ENCODE measurements around the gene PTPRF. TPM values are rescaled to one million over a fixed set of nuclear protein-coding genes. Genes with fewer than 3 reads are reported as not detected.

Gene PTPRF
- total and polyA plus RNA-seq, 8 donors, result 123 to 279 (median 195) TPM

DNA sequence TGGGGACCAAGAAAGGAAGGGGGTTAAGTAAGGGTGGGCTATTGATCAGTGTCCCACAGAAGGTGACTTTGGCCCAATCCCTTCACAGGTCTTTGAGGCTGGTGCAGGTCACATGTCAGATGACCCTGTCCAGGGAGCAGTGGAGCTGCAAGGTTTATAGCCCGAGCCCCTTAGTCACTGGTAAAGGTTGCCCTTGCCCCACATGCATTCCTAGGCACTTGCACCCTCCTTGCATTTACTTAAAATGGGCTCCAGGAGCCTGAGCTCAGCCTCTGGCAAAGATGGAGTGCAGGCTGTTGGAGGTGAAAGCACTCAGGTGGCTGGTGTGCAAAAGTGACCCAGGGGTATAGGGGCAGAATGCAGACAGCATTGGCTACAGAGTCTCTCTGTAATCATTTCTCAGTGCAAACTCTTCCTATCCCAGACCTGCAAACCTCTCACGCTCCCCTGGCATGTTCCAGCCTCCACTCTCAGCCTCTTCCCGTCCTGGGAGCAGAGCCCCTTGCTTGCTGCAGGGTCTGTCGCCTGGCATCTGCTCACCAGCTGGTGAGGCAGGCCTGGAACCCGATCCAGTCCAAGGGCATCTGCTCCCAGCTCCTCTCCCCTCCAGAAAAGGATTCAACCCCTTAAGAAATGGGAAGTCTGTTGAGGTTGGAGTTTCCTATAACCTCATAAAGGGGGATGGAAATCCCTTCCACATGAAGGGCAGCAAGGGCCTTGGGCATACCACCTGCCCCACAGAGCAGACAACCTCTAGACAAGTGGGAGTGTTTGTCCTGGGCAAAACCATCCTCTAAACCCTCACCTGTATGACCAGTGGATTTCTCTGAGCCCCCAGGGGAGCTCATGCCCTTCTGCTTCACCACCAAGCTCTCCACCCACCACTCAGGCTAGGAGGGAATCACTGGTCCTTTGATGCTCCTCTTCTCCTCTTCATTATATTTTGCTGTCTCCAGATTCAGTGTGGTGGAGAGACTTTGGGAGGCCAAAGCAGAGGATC lies 23.1 kb upstream of the PTPRF start:
- Histone ChIP-seq H3K4me1 (no peaks in the 10 kb centered on the region), H3K27ac (no peak overlapping the region), H3K27me3 (no peaks in the 10 kb centered on the region), H3K9me3 (no peaks in the 10 kb centered on the region), H3K36me3 (no peaks in the 10 kb centered on the region), H3K4me3 (no peak overlapping the region)
- DNase-seq (no peak), ATAC-seq (no peak)
- TF ChIP-seq, protein P1, sequence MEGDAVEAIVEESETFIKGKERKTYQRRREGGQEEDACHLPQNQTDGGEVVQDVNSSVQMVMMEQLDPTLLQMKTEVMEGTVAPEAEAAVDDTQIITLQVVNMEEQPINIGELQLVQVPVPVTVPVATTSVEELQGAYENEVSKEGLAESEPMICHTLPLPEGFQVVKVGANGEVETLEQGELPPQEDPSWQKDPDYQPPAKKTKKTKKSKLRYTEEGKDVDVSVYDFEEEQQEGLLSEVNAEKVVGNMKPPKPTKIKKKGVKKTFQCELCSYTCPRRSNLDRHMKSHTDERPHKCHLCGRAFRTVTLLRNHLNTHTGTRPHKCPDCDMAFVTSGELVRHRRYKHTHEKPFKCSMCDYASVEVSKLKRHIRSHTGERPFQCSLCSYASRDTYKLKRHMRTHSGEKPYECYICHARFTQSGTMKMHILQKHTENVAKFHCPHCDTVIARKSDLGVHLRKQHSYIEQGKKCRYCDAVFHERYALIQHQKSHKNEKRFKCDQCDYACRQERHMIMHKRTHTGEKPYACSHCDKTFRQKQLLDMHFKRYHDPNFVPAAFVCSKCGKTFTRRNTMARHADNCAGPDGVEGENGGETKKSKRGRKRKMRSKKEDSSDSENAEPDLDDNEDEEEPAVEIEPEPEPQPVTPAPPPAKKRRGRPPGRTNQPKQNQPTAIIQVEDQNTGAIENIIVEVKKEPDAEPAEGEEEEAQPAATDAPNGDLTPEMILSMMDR (IDR thresholded peaks at IDR 0.05), result no peak
- intact Hi-C loops (cut with DNase I), result no loop called here

DNA sequence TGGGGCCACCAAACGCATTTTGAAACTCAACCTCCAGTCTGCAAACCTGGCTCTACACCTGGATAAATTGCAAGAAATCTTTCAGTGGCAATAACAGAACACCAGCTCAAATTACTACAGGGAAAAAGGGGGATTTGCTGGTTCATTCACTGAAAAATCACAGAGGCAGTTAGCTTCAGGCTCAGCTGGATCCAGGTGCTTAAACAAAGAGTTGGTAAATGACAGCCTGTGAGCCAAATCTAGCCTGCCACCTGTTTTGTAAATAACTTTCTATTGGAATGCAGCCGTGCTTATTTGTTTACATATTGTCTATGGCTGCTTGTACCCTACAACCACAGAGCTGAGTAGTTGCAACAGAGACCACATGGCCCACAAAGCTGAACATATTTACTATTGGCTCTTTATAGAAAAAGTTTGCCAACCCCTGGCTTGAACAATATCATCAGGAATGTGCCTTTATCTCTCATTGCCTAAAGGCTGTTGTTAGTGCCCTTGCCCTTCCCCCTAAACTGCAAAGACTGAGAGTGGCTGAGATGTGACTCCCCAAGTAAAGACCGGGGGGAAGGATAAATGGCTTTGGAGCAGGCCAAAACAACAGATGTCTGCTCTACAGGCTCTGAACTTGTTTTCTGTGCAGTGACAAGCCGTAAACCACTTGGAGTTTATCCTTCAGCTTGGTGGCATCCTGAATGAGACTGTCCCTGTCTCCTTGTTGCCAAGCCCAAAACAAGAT lies 21.5 kb upstream of the PTPRF start:
- Histone ChIP-seq H3K27me3 (no peaks in the 10 kb centered on the region), H3K4me1 (no peaks in the 10 kb centered on the region), H3K4me3 (no peak overlapping the region), H3K9me3 (no peaks in the 10 kb centered on the region), H3K27ac (no peak overlapping the region), H3K36me3 (no peaks in the 10 kb centered on the region)
- intact Hi-C loops (cut with DNase I), result no loop called here
- TF ChIP-seq, protein P1 (IDR thresholded peaks at IDR 0.05), result no peak
- DNase-seq, result no peak
- ATAC-seq, result no peak

DNA sequence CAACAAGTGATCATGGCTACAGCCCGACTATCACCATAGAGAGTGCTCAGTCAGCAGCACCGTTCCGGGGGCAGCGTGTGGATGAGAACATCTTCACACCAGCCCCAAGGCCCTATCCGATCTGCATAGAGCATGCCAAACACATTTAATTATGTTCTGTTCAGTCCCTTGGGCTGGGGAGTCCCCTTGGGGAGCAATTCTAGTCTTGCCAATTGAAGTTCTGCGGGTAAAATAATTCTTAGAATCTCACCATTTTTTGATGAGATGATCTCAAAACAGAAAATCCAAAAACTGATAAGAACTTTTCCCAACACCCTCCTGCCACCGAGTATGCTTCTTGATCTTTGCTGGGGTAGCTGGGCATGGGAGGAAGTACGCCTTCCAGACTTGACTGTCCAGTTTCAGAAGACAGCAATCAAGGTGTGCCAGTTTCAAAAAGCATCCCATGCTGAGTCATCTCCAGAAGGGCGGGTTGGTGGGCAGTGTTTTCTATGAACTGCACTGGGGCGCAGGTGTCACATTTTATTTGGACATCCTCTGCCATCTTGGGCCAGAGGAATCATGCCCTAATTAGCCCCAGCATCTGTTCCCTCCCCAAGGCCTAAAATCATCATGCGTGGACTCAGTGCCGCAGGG lies 20.8 kb upstream of the PTPRF start:
- Histone ChIP-seq H3K27ac (no peak overlapping the region), H3K36me3 (no peaks in the 10 kb centered on the region), H3K4me3 (no peak overlapping the region), H3K4me1 (no peaks in the 10 kb centered on the region), H3K9me3 (no peaks in the 10 kb centered on the region), H3K27me3 (no peaks in the 10 kb centered on the region)
- no peak for ATAC-seq
- no peak for DNase-seq
- intact Hi-C loops (cut with DNase I), result no loop called here
- TF ChIP-seq, protein P1 (IDR thresholded peaks at IDR 0.05), result no peak

DNA sequence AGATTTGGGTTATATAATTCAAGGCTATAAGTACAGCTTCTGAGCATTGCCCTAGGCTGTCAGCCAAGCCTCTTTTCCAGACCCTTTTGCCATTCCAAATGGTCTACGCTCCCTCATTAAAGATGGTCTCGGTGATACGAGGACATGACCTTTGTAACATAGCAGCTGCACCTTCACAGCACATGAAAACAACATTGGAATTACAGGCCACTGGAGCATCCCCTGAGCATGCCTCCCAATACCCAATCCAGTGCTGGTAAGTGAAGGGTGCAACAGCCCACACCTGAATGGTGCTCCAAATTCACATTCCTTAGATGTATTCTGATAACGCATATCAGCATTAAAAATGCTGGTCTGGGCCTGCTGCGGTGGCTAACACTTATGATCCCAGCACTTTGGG lies 20.1 kb upstream of the PTPRF start:
- TF ChIP-seq, protein P1 (IDR thresholded peaks at IDR 0.05), result no peak
- Histone ChIP-seq H3K4me3 (no peak overlapping the region), H3K27ac (no peak overlapping the region), H3K36me3 (no peaks in the 10 kb centered on the region), H3K9me3 (no peaks in the 10 kb centered on the region), H3K27me3 (no peaks in the 10 kb centered on the region), H3K4me1 (no peaks in the 10 kb centered on the region)
- ATAC-seq (no peak), DNase-seq (no peak)
- intact Hi-C loops (cut with DNase I), result no loop called here

DNA sequence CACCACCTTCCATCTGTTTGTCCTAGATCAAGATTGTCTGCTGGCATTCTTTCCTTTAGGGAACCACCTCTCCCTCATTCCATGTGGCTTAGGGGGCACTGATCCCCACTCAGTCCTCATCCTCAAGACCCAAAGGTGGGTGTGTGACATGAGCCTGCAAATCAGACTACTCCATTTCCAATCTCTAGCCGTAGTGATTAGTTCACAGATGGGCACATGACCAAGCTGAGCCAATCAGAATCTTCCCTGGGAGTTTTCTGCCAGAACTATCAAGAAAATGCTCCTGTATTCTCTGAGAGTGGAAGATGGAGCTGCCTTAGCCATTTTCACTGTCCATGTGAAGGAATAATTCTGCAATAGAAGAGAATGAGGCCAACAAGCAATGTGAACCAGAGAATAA lies 19.3 kb upstream of the PTPRF start:
- TF ChIP-seq, protein P1 (IDR thresholded peaks at IDR 0.05), result no peak
- intact Hi-C loops (cut with DNase I), result no loop called here
- no peak overlapping the region for H3K4me3 ChIP-seq
- H3K4me1 ChIP-seq, result no peaks in the 10 kb centered on the region
- ATAC-seq (no peak), DNase-seq (no peak)
- no peaks in the 10 kb centered on the region for H3K36me3 ChIP-seq
- H3K27ac ChIP-seq, result no peak overlapping the region
- H3K27me3 ChIP-seq, result no peaks in the 10 kb centered on the region
- H3K9me3 ChIP-seq, result no peaks in the 10 kb centered on the region

Measured in left lung (tissue), 10 donors.